ENCODE data around the gene EP400.

EP400 gene

GRCh38 chr12:132003846-132004245 lies 54.1 kb downstream of the EP400 start:
- no peaks in the 10 kb centered on the region for H3K9me3 ChIP-seq (ENCODE audit: insufficient read depth, low read length)
- no peak for TF ChIP-seq EZH2phosphoT487 (IDR thresholded peaks at IDR 0.05; ENCODE audit: low read depth)
- TF ChIP-seq, protein P1, sequence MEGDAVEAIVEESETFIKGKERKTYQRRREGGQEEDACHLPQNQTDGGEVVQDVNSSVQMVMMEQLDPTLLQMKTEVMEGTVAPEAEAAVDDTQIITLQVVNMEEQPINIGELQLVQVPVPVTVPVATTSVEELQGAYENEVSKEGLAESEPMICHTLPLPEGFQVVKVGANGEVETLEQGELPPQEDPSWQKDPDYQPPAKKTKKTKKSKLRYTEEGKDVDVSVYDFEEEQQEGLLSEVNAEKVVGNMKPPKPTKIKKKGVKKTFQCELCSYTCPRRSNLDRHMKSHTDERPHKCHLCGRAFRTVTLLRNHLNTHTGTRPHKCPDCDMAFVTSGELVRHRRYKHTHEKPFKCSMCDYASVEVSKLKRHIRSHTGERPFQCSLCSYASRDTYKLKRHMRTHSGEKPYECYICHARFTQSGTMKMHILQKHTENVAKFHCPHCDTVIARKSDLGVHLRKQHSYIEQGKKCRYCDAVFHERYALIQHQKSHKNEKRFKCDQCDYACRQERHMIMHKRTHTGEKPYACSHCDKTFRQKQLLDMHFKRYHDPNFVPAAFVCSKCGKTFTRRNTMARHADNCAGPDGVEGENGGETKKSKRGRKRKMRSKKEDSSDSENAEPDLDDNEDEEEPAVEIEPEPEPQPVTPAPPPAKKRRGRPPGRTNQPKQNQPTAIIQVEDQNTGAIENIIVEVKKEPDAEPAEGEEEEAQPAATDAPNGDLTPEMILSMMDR (IDR thresholded peaks at IDR 0.05; ENCODE audit: low read depth, low read length), result no peak
- H2AFZ ChIP-seq (ENCODE audit: low read depth, low read length), result no peak overlapping the region
- H3K27ac ChIP-seq (ENCODE audit: low read length), result no peak overlapping the region
- H3K9ac ChIP-seq (ENCODE audit: low read length), result no peak overlapping the region
- no peaks in the 10 kb centered on the region for H3K4me1 ChIP-seq (ENCODE audit: low read length)
- no peaks in the 10 kb centered on the region; the same call in 1 of the 2 replicates for H4K20me1 ChIP-seq (ENCODE audit: insufficient read depth, low read length)
- H3K27me3 ChIP-seq (ENCODE audit: low read depth, low read length), result no peaks in the 10 kb centered on the region
- H3K36me3 ChIP-seq (replicated peaks; ENCODE audit: low read depth, low read length), result peaks cover 26% of the 10 kb centered on the region
- H3K4me2 ChIP-seq (ENCODE audit: low read length), result no peak overlapping the region
- no peak overlapping the region for H3K4me3 ChIP-seq (ENCODE audit: low read length)
- no peaks in the 10 kb centered on the region; the same call in 1 of the 2 replicates for H3K79me2 ChIP-seq (ENCODE audit: low read length)

GRCh38 chr12:132004946-132005345 lies 55.2 kb downstream of the EP400 start:
- H3K36me3 ChIP-seq (replicated peaks; ENCODE audit: low read depth, low read length), result peaks cover 29% of the 10 kb centered on the region
- no peaks in the 10 kb centered on the region for H3K4me1 ChIP-seq (ENCODE audit: low read length)

DNA sequence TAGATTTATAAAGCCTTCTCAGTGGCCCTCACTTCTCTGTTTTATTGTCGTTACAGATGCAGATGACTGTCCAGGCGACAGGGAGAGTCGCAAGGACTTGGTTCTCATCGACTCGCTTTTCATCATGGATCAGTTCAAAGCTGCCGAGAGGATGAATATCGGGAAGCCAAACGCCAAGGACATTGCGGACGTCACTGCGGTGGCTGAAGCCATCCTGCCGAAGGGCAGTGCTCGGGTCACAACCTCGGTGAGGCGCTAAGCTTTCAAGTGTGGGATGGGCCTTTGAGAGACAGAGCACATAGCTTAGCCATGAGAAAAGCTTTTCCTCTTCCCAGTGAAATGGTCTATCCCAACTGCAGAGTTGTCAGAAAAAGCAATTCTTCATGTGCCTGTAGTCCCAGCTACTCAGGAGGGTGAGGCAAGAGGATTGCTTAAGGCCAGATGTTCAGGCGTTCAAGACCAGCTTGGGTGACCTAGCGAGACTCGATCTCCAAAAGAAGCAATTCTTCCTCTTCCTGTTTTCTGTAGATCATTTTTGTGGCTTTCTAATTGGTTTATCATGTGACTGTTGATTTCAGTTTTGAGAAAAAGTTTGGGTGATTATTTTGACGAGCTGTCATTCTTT lies 56.4 kb downstream of the EP400 start:
- H3K4me1 ChIP-seq (ENCODE audit: low read length), result no peaks in the 10 kb centered on the region
- no peak for TF ChIP-seq EZH2phosphoT487 (IDR thresholded peaks at IDR 0.05; ENCODE audit: low read depth)
- TF ChIP-seq, protein P1 (IDR thresholded peaks at IDR 0.05; ENCODE audit: low read depth, low read length), result no peak
- no peaks in the 10 kb centered on the region for H3K27me3 ChIP-seq (ENCODE audit: low read depth, low read length)
- no peaks in the 10 kb centered on the region for H3K9me3 ChIP-seq (ENCODE audit: insufficient read depth, low read length)
- H3K27ac ChIP-seq (ENCODE audit: low read length), result no peak overlapping the region
- no peaks in the 10 kb centered on the region; the same call in 1 of the 2 replicates for H3K79me2 ChIP-seq (ENCODE audit: low read length)
- no peak overlapping the region for H2AFZ ChIP-seq (ENCODE audit: low read depth, low read length)
- H3K9ac ChIP-seq (ENCODE audit: low read length), result no peak overlapping the region
- no peak overlapping the region for H3K4me2 ChIP-seq (ENCODE audit: low read length)
- H4K20me1 ChIP-seq (ENCODE audit: insufficient read depth, low read length), result no peaks in the 10 kb centered on the region
- H3K4me3 ChIP-seq (ENCODE audit: low read length), result no peak overlapping the region
- H3K36me3 ChIP-seq (replicated peaks; ENCODE audit: low read depth, low read length), result peaks cover 29% of the 10 kb centered on the region

More at GRCh38 chr12:132004946-132005345, 55.2 kb downstream of the EP400 start:
- no peaks in the 10 kb centered on the region for H4K20me1 ChIP-seq (ENCODE audit: insufficient read depth, low read length)
- no peak overlapping the region for H3K27ac ChIP-seq (ENCODE audit: low read length)
- H3K9ac ChIP-seq (ENCODE audit: low read length), result no peak overlapping the region
- H3K4me3 ChIP-seq (ENCODE audit: low read length), result no peak overlapping the region
- TF ChIP-seq, protein P1 (IDR thresholded peaks at IDR 0.05; ENCODE audit: low read depth, low read length), result no peak
- no peaks in the 10 kb centered on the region for H3K27me3 ChIP-seq (ENCODE audit: low read depth, low read length)
- H3K79me2 ChIP-seq (ENCODE audit: low read length), result no peaks in the 10 kb centered on the region; the same call in 1 of the 2 replicates
- no peak overlapping the region for H3K4me2 ChIP-seq (ENCODE audit: low read length)
- no peaks in the 10 kb centered on the region for H3K9me3 ChIP-seq (ENCODE audit: insufficient read depth, low read length)
- H2AFZ ChIP-seq (ENCODE audit: low read depth, low read length), result no peak overlapping the region

GRCh38 chr12:132007041-132007440 lies 57.3 kb downstream of the EP400 start:
- Histone ChIP-seq H2AFZ (ENCODE audit: low read depth, low read length) (no peak overlapping the region), H4K20me1 (ENCODE audit: insufficient read depth, low read length) (no peaks in the 10 kb centered on the region), H3K27me3 (ENCODE audit: low read depth, low read length) (no peaks in the 10 kb centered on the region), H3K79me2 (ENCODE audit: low read length) (no peaks in the 10 kb centered on the region; the same call in 1 of the 2 replicates), H3K9me3 (ENCODE audit: insufficient read depth, low read length) (no peaks in the 10 kb centered on the region), H3K27ac (ENCODE audit: low read length) (no peak overlapping the region), H3K4me2 (ENCODE audit: low read length) (no peak overlapping the region), H3K36me3 (replicated peaks; ENCODE audit: low read depth, low read length) (peaks cover 37% of the 10 kb centered on the region), H3K4me3 (ENCODE audit: low read length) (no peak overlapping the region), H3K4me1 (ENCODE audit: low read length) (no peaks in the 10 kb centered on the region), H3K9ac (ENCODE audit: low read length) (no peak overlapping the region)
- TF ChIP-seq, protein P1 (IDR thresholded peaks at IDR 0.05; ENCODE audit: low read depth, low read length), result no peak
- no peak for TF ChIP-seq EZH2phosphoT487 (IDR thresholded peaks at IDR 0.05; ENCODE audit: low read depth)

Data from OCI-LY3 (cell line).